Measurements from ENCODE around the gene ZNF221.

Gene ZNF221

DNA sequence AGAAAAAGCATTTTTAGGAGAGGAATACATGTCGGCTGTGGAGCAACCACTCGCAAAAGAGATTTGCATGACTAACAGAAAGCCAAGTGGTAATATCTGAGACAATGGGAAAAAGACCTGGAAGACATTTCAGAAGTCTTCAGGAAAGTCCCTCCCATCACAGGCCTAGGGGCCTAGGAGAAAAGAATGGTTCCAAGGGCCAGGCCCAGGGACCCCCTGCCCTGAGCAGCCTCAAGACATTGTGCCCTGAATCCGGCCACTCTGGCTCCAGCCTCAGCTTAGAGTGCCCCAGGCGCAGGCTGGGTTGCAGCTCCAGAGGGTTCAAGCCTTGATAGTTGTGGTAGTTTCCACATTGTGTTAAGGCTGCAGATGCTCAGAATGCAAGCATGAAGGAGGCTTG lies 9.4 kb downstream of the ZNF221 start:
- no peak for DNase-seq

DNA sequence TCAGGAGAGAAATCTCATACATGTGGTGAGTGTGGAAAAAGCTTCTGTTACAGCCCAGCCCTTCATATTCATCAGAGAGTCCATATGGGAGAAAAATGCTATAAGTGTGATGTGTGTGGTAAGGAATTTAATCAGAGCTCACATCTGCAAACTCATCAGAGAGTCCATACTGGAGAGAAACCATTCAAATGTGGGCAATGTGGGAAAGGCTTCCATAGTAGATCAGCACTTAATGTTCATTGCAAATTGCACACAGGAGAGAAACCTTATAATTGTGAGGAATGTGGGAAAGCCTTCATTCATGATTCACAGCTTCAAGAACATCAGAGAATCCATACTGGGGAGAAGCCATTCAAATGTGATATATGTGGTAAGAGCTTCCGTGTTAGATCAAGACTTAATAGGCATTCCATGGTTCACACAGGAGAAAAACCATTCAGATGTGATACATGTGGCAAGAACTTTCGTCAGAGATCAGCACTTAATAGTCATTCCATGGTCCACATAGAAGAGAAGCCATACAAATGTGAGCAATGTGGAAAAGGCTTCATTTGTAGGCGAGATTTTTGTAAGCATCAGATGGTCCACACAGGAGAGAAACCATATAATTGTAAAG lies 15.2 kb downstream of the ZNF221 start:
- DNase-seq: no peak

DNA sequence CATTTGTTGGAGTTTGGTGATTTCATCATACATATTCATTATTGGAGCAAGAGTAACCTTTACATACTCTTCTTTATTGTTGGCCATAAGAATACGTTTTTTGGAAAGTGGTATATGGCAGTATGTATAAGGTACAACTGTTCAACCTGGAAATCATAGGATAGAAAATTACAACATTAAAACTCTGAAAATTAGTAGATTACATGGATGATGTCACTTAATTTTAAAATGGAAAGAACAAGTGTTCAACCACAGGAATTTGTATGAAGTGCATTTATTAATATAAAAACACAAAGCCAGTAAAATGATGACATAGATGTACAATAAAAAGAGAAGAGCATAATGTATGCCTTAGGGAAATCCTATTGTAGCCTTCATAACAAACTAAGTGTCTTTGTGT lies 25.7 kb downstream of the ZNF221 start:
- no peak for DNase-seq

DNA sequence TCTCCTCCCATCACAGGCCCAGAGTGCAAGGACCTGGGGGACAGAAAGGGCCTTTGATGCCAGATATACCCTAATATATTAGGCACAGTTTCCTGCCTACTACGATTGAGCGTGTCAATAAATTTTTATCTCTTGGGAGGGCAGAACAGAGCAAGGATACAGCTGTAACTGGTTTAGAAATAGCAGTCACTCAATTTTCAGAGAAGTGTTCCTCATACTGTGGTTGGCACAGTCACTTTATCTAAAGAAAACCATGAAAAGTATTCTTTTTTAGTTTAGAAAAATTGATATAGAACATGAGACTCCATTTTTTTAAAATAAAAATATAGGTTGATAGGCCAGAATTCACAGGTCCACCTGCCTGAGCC lies 32.5 kb downstream of the ZNF221 start:
- DNase-seq: no peak

DNA sequence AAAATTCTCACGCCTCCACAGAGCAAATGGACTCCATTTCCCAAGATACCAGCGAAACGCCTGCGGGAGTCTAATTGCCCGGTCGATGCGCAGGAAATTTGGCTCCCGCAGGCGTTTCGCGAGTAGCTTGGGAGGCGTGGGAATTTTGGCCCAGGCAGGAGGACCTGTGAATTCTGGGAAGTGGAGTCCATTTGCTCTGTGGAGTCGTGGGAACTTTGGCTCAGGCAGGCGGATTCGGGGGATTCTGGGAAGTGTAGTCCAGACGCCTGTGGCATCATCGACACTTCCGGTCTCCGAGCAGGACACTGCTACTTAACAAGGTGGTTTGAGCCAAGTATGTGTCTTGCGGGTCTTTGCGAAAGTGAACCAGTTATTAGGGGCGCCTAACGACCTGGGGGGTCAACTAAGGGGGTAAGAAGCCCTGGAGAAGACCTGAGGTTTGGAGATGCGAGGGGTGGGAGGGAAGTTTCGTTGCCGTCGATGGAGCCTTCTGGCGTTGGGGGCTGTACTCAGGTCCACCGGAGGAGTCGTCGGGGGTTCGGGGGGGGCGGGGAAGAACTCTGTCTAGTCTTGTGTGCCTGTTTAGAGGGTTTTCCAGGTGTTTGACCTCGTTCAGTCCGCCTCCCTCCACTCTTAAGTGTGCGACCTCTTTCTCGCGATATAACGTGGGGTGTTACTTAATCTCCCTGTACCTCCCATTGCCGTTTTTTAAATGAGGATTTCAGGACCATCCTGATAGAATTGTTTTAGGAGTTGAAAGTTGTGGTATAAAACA lies 33.1 kb downstream of the ZNF221 start, which contains the start of gene ZNF155:
Gene ZNF155, plus strand, starts transcription at position 277 of the 775 bp plus-strand sequence. CDS start 4,356 bp downstream, outside the sequence.
- DNase-seq: peak; percentile 81 to 85

DNA sequence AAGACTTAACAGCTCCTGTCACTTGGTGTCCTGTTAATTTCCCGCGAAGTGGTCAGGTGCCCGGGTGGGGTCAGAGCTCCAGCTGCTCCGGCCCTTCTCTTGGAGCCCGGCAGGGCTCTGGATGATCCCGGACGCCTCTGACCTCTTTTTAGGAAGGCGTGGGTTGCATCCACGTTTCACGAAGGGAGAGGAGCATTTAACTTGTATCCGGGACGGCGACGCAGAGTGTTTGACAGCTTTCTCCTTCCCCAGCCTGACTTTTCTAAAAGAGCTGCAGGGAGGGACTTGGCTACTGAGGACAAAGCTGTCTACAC lies 33.6 kb downstream of the ZNF221 start:
- DNase-seq: no peak

DNA sequence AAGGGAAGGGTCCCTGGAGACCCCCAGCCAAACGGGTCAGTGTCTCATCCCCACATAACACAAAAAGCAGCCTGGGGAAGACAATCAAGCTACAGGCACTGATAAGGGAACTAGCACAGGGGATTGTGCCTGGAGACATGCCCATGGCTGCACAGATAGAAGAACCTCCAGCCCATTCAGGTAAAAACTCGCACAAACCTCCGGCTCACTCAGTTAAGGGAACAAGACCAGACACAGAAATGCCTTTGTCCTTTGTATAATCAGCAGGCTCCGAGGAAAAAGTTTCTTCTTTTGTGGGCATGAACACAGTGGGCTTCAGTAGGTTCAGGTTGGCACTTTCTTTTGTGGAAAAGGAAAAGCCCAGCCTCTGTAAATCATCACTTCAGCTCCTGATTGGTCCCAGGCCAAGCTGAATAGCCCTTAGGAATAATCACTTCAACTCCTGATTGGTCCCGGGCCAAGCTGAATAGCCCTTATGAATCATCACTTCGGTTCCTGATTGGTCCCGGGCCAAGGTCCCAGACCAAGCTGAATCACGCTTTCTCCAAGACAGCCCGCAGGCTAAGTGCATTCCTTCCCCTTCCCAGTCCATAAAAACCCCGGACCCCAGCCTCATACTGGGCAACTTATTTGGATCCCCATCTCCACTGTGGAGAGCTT lies 46.7 kb downstream of the ZNF221 start:
- no peak for DNase-seq

DNA sequence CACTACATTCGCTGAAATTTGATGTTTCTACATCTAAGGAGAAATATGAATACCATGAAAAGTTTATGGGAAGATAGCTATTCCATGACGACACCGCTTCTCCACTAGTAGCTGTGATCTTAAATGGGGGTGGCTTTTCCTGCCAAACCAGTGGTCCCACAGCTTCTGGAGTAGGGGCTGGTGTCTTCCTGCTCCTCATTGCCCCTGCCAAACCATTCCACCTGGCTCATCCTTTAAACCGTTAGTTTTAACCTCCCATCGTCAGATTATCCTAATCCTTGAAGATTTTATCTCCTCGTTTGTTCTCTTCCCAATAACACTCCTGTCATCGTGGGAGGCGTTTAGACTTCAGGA lies 51.2 kb downstream of the ZNF221 start:
- DNase-seq: no peak

DNA sequence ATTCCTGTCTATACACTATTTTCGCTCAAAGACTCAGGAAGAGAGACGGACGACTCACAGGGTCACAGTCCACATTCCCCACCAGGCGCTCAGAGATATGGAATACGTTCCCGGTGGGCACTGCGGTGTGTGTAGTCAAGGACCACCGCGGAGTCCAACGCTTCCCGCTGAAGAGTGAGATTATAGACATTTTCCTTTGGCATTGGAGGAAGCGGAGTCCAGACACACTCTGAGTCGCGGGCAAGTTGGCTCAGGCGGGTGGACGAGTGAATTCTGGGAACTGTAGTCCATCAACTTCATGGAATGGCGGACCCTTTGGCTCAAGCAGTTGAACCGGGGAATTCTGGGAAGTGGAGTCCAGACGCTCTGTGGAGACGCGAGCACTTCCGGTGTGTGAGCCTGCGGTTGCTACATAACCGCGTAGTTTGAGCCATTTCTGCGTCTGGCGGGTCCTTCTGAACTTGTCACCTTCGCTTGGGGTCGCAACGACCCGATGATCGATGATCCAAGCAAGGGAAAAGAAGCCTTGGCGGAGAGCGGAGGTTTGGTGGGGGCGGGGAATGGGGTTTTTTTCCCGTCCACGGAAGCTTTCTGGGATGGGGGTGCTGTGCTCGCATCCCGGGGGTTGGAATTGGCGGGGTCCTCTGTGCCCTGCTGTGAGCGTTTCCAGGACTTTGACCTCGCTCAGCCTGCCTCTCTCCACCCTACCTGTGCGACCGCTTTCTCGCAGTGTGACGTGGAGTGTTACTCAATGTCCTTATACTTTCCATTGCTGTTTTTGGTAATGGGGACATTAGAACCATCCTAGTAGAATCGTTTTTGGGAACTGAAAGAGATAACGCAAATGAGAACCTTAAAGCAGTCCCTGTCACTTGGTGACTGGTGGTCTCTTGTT lies 51.8 kb downstream of the ZNF221 start, which contains the start of gene ZNF230:
Gene ZNF230, plus strand, starts transcription at position 392 of the 895 bp plus-strand sequence. CDS start 4,122 bp downstream, outside the sequence.
- peak; percentile 93 for DNase-seq

DNA sequence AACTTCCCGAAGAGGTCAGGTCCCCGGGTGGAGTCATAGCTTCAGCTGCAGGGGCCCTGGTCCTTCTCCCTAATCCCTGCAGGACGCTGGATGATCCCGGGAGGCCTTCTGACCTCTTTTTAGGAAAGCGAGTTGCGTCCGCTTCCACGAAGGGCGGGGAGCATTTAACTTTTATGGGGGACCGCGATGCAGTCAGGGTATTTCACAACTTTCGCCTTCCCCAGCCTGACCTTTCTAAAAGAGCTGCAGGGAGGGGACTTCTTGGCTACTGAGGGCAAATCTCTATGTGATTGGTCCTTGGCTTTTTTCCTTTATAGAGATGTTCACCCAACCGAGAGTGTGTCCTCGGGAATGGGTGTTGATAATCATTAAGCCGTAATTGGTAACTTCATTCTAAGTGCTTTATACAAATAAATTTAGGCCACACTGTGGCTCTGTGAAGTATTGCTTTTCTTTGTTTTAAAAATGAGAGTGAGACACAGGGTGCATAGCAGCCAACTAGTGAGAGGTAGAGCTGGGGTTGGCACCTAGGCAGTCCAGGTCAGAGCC lies 52.5 kb downstream of the ZNF221 start:
- peak in 1 of 2 donors; percentile 23 for DNase-seq

DNA sequence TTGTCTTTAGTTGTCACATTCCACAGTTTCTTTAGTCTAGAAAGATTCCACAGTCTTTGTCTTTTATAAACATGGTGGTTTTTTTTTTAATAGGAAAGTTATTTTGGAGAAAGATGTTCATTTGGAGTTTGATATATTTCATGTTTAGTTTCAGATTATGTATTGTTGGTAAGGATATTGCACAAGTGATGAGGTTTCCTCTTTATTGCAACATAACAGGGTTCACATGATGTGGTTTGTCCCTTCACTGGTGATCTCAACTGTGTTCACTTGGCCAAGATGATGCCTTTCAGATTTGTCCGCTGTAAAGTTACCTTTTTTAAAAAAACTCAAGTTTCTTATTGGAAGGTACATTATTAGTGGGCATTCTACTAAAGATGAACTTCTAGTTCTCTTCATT lies 54.9 kb downstream of the ZNF221 start:
- DNase-seq: no peak

DNA sequence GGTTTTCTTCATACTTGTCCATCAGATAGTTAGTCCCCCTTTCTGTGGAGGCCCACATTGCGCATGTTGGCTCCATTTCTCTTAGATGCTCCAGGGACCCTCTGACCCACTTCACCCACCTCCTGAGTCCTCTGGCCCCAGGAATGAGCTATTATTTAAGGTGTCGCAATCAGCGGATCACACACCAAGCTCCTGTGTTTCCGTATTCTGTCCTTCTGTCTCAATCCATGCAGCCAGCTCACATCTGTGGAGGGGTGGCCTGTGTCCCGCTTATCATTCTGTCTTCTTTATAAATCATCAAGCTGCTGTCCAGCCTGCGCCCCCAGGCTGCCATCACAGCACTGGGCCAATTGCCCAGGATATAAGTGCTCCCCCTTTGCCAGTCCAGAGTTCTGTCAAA lies 56.4 kb downstream of the ZNF221 start:
- DNase-seq: no peak

DNA sequence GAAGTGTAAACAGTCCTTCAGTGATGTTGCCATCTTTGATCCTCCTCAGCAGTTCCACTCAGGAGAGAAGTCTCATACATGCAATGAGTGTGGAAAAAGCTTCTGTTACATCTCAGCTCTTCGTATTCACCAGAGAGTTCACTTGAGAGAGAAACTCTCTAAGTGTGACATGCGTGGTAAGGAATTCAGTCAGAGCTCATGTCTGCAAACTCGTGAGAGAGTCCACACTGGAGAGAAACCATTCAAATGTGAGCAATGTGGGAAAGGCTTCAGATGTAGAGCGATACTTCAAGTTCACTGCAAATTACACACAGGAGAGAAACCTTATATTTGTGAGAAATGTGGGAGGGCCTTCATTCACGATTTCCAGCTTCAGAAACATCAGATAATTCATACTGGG lies 59.4 kb downstream of the ZNF221 start:
- no peak for DNase-seq

Data from CD4-positive, alpha-beta T cell treated with Interleukin-4 for 1 hour (primary cell).